RWPE2 (cell line): ENCODE results near the gene STK24.

ENCODE experiments used
- ATAC-seq: fragments of 200-7000 bp; cut with Tn5 transposase; 3 replicates; pipeline ENCODE4 v1.9.1; 2021; ENCODE audit warnings: low read depth
- DNase-seq: peaks from one replicate; pipeline ENCODE4 v3.0.0-alpha.2; 2020; ENCODE audit warnings: low spot score
- H3K27ac ChIP-seq: fragments of 450-650 bp; 2 replicates; pipeline ENCODE4 v1.5.1; 2017; ENCODE audit warnings: mild to moderate bottlenecking; ENCODE audit not compliant: poor library complexity, severe bottlenecking
- H3K27me3 ChIP-seq: fragments of 250-450 bp; sonication (Bioruptor Pico); 2 replicates; pipeline ENCODE4 v1.5.1; 2021; ENCODE audit warnings: mild to moderate bottlenecking, moderate library complexity; ENCODE audit not compliant: insufficient read depth, poor library complexity, severe bottlenecking
- H3K36me3 ChIP-seq: fragments of 250-450 bp; sonication (Bioruptor Pico); 2 replicates; pipeline ENCODE4 v1.5.1; 2020; ENCODE audit warnings: low read depth, mild to moderate bottlenecking, moderate library complexity
- H3K4me1 ChIP-seq: fragments of 250-450 bp; sonication (Bioruptor Pico); 2 replicates; pipeline ENCODE4 v1.5.1; 2021; ENCODE audit warnings: mild to moderate bottlenecking, moderate library complexity; ENCODE audit not compliant: insufficient read depth, poor library complexity, severe bottlenecking
- H3K4me3 ChIP-seq: fragments of 250-450 bp; sonication (Bioruptor Pico); 2 replicates; pipeline ENCODE4 v1.5.1; 2021; ENCODE audit warnings: mild to moderate bottlenecking, moderate library complexity; ENCODE audit not compliant: severe bottlenecking
- H3K9me3 ChIP-seq: fragments of 250-450 bp; sonication (Bioruptor Pico); 2 replicates; pipeline ENCODE4 v1.5.1; 2021; ENCODE audit warnings: mild to moderate bottlenecking, moderate library complexity; ENCODE audit not compliant: severe bottlenecking
- TF ChIP-seq, protein P1 (sequence below): fragments of 450-650 bp; IDR thresholded peaks from one replicate; pipeline ENCODE4 v1.5.1; 2017; ENCODE audit warnings: mild to moderate bottlenecking, moderate library complexity; ENCODE audit not compliant: poor library complexity, severe bottlenecking

Gene STK24

DNA sequence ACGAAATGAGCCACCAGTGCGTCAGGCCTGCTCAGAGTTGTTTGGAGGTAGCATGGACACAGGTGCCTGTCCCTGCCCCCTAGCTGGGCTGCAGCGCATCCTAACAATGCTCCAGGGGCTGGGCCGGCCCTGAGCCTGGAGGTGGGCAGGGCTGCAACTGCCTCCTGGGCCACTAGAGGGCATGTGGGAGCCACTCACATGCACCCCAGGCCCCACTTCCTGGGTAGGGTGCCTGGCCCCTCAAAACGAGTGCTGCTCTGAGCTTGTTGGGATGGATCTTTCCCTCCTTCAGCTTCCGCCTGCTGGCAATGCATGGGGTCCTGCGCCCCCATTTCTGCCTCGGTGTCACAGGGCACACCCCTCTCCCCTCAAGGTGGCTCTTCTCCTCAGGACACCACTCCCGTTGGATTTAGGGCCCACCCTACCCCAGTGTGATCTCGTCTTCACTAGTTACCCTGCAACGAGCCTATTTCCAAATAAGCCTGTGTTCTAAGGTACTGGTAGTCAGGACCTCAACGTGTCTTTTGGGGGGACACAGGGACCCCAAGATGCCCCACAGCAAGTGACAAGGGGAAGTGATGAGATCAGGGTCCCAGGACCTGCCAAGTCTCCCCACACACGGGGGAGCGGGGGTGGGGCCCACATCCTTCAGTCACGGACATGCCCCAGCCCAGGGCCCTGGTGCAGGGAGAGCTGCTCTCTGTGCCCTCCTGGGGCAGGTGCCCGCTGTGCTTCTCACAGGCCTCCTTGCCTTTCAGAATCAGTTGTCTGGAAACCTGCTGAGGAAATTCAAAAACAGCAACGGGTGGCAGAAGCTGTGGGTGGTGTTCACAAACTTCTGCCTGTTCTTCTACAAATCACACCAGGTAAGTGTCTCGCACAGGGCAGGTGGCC lies 131.3 kb downstream of the STK24 start:
- Histone ChIP-seq H3K4me1 (peaks cover 6% of the 10 kb centered on the region), H3K9me3 (no peaks in the 10 kb centered on the region), H3K4me3 (no peak overlapping the region), H3K27ac (peak overlapping the region; percentile 11), H3K27me3 (no peaks in the 10 kb centered on the region), H3K36me3 (peaks cover 33% of the 10 kb centered on the region)
- no peak for DNase-seq
- TF ChIP-seq, protein P1, sequence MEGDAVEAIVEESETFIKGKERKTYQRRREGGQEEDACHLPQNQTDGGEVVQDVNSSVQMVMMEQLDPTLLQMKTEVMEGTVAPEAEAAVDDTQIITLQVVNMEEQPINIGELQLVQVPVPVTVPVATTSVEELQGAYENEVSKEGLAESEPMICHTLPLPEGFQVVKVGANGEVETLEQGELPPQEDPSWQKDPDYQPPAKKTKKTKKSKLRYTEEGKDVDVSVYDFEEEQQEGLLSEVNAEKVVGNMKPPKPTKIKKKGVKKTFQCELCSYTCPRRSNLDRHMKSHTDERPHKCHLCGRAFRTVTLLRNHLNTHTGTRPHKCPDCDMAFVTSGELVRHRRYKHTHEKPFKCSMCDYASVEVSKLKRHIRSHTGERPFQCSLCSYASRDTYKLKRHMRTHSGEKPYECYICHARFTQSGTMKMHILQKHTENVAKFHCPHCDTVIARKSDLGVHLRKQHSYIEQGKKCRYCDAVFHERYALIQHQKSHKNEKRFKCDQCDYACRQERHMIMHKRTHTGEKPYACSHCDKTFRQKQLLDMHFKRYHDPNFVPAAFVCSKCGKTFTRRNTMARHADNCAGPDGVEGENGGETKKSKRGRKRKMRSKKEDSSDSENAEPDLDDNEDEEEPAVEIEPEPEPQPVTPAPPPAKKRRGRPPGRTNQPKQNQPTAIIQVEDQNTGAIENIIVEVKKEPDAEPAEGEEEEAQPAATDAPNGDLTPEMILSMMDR: peak; percentile 94
- peak; percentile 77 for ATAC-seq

DNA sequence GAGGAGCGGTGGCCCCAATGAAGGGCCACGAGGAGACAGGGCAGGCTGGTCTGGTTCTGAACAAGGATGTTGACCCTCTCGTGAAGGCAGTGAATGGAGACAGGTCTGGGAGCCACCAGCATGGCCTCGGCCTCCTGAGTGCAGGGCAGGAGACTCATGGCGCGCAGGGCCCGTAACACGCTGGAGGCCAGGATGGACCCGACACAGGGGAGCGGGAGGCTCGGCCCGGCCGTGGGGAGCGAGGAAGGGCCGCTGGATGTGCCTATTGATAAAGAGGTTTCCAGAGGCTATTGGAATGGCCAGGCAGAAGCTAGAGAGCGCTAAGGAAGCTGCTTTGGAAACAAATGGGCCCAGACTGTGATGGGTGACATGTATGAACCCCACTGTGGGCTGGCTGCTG lies 132.5 kb downstream of the STK24 start:
- peaks cover 6% of the 10 kb centered on the region for H3K4me1 ChIP-seq
- no peaks in the 10 kb centered on the region for H3K9me3 ChIP-seq
- no peak for DNase-seq
- ATAC-seq: no peak
- H3K27ac ChIP-seq: no peak overlapping the region
- H3K36me3 ChIP-seq: peaks cover 21% of the 10 kb centered on the region
- H3K4me3 ChIP-seq: no peak overlapping the region
- TF ChIP-seq, protein P1: no peak
- H3K27me3 ChIP-seq: no peaks in the 10 kb centered on the region

DNA sequence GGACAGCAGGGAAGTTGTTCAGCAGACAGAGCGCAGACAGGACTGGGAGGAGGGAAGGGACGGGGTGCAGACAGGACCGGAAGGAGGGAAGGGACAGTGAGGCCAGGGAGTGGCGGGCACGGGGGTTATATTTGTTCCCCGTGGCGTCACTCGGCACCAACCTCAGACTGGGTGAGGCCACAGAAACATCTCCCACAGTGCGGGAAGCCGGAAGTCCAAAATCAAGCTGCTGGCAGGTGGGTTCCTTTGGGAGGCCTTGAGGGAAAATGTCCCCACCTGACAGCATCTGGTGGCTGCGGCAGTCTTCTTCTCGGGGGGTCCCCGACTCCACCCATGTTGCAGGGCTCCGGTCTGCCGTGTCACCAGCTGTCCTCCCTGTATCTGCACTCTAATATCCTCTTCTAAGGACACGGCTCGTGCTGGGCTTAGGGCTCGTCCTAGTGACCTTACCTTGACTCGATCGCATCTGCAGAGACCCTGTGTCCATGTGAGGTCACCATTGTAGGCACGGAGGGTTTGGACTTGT lies 133.0 kb downstream of the STK24 start:
- ATAC-seq (no peak), DNase-seq (peak; percentile 29)
- TF ChIP-seq, protein P1: no peak
- peaks cover 15% of the 10 kb centered on the region for H3K36me3 ChIP-seq
- no peaks in the 10 kb centered on the region for H3K9me3 ChIP-seq
- H3K27me3 ChIP-seq: no peaks in the 10 kb centered on the region
- H3K4me1 ChIP-seq: peaks cover 6% of the 10 kb centered on the region
- peak overlapping the region; percentile 23 for H3K27ac ChIP-seq
- H3K4me3 ChIP-seq: no peak overlapping the region

DNA sequence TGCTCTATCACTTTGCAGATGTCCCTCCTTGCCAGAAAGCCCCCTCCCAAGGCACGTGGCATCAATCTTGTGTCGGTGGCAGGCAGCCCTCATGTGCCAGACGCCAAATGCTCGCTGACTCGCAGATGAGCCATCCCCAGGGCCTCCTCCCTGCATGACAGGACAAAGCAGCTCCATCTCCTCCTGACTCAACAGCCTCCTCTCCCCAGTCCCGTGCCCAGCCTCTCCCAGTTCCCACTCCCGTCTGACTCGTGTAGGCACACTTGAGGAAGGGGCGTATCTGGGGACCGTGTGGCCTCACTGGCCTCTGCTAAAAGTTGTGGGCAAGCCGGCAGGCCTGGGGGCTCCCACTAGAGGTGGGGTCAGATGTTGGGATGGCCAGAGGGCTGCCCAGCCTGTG lies 133.6 kb downstream of the STK24 start:
- ATAC-seq (peak; percentile 73), DNase-seq (peak; percentile 85)
- Histone ChIP-seq H3K27me3 (no peaks in the 10 kb centered on the region), H3K4me1 (peaks cover 6% of the 10 kb centered on the region), H3K27ac (peak overlapping the region; percentile 23), H3K4me3 (no peak overlapping the region), H3K9me3 (no peaks in the 10 kb centered on the region), H3K36me3 (peaks cover 10% of the 10 kb centered on the region; the same call in 1 of the 2 replicates)
- TF ChIP-seq, protein P1: no peak
